Astrocyte (in vitro differentiated cells and primary cell): ENCODE results near the gene VSTM2L. TPM values are rescaled to one million over a fixed set of nuclear protein-coding genes. Genes with fewer than 3 reads are reported as not detected.

Experiments
- DNase-seq: peaks from one replicate; pipeline ENCODE4 v3.0.0-alpha.2; 2010; ENCODE audit warnings: low read depth
- FAIRE-seq: peaks from 2 replicates; lab custom pipeline; 2011; peaks lifted over from hg19 to GRCh38; lab: Jason Lieb, UNC
- H2AFZ ChIP-seq: 2 replicates; pipeline ENCODE4 v1.6.0; 2012; ENCODE audit warnings: low read depth, low read length, inconsistent platforms
- H3K27ac ChIP-seq: 2 replicates; pipeline ENCODE4 v1.5.1; 2011; ENCODE audit warnings: low read depth, low read length, inconsistent platforms
- H3K27me3 ChIP-seq: 2 replicates; pipeline ENCODE4 v1.6.0; 2011; ENCODE audit warnings: low read length, inconsistent platforms; ENCODE audit not compliant: insufficient read depth
- H3K36me3 ChIP-seq: 2 replicates; pipeline ENCODE4 v1.5.1; 2011; ENCODE audit warnings: low read length, inconsistent platforms; ENCODE audit not compliant: insufficient read depth
- H3K4me1 ChIP-seq: 2 replicates; pipeline ENCODE4 v1.5.1; 2011; ENCODE audit warnings: low read length, inconsistent platforms; ENCODE audit not compliant: insufficient read depth
- H3K4me2 ChIP-seq: 2 replicates; pipeline ENCODE4 v1.6.0; 2012; ENCODE audit warnings: low read length, inconsistent platforms
- H3K4me3 ChIP-seq: 2 replicates; pipeline ENCODE4 v1.5.1; 2011; ENCODE audit warnings: low read depth, mild to moderate bottlenecking, low read length, inconsistent platforms; ENCODE audit not compliant: insufficient read depth
- H3K79me2 ChIP-seq: 2 replicates; pipeline ENCODE4 v1.6.0; 2012; ENCODE audit warnings: mild to moderate bottlenecking, low read length, inconsistent platforms; ENCODE audit not compliant: insufficient read depth
- H3K9ac ChIP-seq: 2 replicates; pipeline ENCODE4 v1.6.0; 2012; ENCODE audit warnings: mild to moderate bottlenecking, low read length, inconsistent platforms
- H3K9me3 ChIP-seq: 2 replicates; pipeline ENCODE4 v1.5.1; 2012; ENCODE audit warnings: low read depth, mild to moderate bottlenecking, low read length, inconsistent platforms; ENCODE audit not compliant: insufficient read depth
- H4K20me1 ChIP-seq: 2 replicates; pipeline ENCODE4 v1.6.0; 2012; ENCODE audit warnings: low read length, inconsistent platforms; ENCODE audit not compliant: insufficient read depth
- H3K27ac Mint-ChIP-seq: one replicate; pipeline ENCODE4 v1.8.0; 2021; ENCODE audit warnings: mild to moderate bottlenecking, mixed read lengths; ENCODE audit not compliant: unreplicated experiment
- H3K27me3 Mint-ChIP-seq: one replicate; pipeline ENCODE4 v1.8.0; 2021; ENCODE audit warnings: low read depth, mixed read lengths; ENCODE audit not compliant: unreplicated experiment
- H3K36me3 Mint-ChIP-seq: one replicate; pipeline ENCODE4 v1.8.0; 2021; ENCODE audit warnings: low read depth, mixed read lengths; ENCODE audit not compliant: unreplicated experiment
- H3K4me1 Mint-ChIP-seq: one replicate; pipeline ENCODE4 v1.8.0; 2021; ENCODE audit warnings: low read depth, mixed read lengths; ENCODE audit not compliant: unreplicated experiment
- H3K4me3 Mint-ChIP-seq: one replicate; pipeline ENCODE4 v1.8.0; 2021; ENCODE audit warnings: mild to moderate bottlenecking, moderate library complexity, mixed read lengths; ENCODE audit not compliant: unreplicated experiment
- H3K9me3 Mint-ChIP-seq: one replicate; pipeline ENCODE4 v1.8.0; 2021; ENCODE audit warnings: mild to moderate bottlenecking, mixed read lengths; ENCODE audit not compliant: unreplicated experiment
- EZH2 ChIP-seq: IDR thresholded peaks from 2 replicates; pipeline ENCODE4 v1.6.1; 2012; ENCODE audit warnings: mild to moderate bottlenecking, low read length, inconsistent platforms; ENCODE audit not compliant: insufficient read depth
- total RNA-seq: library from RNA; stranded (reverse); gene quantifications from 2 replicates; pipeline ENCODE4 v1.2.1, GENCODE V29; 2021
- TF ChIP-seq, protein P1 (sequence below): IDR thresholded peaks from 2 replicates; pipeline ENCODE4 v1.5.1; 2011; ENCODE audit warnings: low read depth, mild to moderate bottlenecking, inconsistent platforms, low read length, moderate library complexity; ENCODE audit not compliant: insufficient read depth

VSTM2L gene
- total RNA-seq, 1 donor from 2014 or later = 18.5 TPM

- H2AFZ ChIP-seq = no peak overlapping the region
- Mint-ChIP-seq H3K27ac (no peak overlapping the region), H3K4me3 (no peak overlapping the region), H3K36me3 (no peaks in the 10 kb centered on the region), H3K9me3 (peaks cover 8% of the 10 kb centered on the region), H3K4me1 (peaks cover 2% of the 10 kb centered on the region), H3K27me3 (peaks cover 3% of the 10 kb centered on the region)
- no peaks in the 10 kb centered on the region for H4K20me1 ChIP-seq
- H3K27ac ChIP-seq = no peak overlapping the region
- H3K4me1 ChIP-seq = peaks cover 6% of the 10 kb centered on the region
- no peak for TF ChIP-seq EZH2
- TF ChIP-seq, protein P1, sequence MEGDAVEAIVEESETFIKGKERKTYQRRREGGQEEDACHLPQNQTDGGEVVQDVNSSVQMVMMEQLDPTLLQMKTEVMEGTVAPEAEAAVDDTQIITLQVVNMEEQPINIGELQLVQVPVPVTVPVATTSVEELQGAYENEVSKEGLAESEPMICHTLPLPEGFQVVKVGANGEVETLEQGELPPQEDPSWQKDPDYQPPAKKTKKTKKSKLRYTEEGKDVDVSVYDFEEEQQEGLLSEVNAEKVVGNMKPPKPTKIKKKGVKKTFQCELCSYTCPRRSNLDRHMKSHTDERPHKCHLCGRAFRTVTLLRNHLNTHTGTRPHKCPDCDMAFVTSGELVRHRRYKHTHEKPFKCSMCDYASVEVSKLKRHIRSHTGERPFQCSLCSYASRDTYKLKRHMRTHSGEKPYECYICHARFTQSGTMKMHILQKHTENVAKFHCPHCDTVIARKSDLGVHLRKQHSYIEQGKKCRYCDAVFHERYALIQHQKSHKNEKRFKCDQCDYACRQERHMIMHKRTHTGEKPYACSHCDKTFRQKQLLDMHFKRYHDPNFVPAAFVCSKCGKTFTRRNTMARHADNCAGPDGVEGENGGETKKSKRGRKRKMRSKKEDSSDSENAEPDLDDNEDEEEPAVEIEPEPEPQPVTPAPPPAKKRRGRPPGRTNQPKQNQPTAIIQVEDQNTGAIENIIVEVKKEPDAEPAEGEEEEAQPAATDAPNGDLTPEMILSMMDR = no peak
- H3K36me3 ChIP-seq = no peaks in the 10 kb centered on the region
- FAIRE-seq (no peak), DNase-seq (no peak)
- H3K27me3 ChIP-seq = no peaks in the 10 kb centered on the region
- H3K4me2 ChIP-seq = no peak overlapping the region
- H3K9me3 ChIP-seq = no peaks in the 10 kb centered on the region
- H3K79me2 ChIP-seq = no peaks in the 10 kb centered on the region
- no peak overlapping the region for H3K4me3 ChIP-seq
- no peak overlapping the region for H3K9ac ChIP-seq
Observed at GRCh38 chr20:37971561-37972127, 68.7 kb downstream of the VSTM2L start.

DNA sequence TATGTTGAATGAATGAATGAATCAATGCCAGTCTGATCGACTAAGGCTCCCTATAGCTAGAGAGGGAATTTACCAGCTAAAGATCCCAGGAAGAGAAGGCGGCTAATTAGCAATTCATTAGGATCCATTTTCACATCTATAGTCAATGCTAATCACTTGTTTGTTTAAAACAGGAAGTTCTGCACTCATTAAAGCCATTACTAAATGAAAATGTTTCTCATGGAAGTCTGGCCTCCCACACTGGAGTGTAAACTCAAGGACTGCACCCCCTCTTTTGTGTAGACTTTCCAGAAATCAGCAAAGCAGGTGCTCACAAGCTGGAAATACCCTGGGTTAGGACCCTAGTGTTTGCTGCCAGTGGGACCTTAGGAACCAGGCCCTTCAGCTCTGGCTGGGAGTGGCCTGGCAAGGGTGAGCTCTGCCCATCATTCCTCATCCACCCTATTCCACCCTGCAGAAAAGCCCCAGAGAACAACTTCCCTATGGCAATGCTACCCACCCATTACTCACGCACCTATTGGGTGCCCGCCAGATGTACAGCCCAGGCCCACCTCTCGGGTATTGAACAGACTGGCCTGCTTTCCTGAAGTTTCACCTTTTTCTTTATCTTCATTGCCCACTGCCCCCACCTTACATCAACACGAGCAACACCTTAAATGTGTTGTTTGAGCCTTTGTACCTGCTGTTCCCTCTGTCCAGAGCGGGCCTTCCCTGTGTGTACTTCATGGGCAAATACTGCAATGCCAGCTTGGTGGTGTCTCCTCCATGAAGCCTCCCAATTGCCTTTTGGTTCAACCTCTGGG is 69.5 kb downstream of the VSTM2L start:
- no peak for TF ChIP-seq EZH2
- TF ChIP-seq, protein P1 = no peak
- Histone ChIP-seq H3K9me3 (no peaks in the 10 kb centered on the region), H3K4me1 (peaks cover 6% of the 10 kb centered on the region), H4K20me1 (no peaks in the 10 kb centered on the region), H3K36me3 (no peaks in the 10 kb centered on the region), H3K4me2 (no peak overlapping the region), H3K79me2 (no peaks in the 10 kb centered on the region), H3K4me3 (no peak overlapping the region), H3K9ac (no peak overlapping the region), H3K27ac (no peak overlapping the region), H2AFZ (no peak overlapping the region), H3K27me3 (peaks cover 2% of the 10 kb centered on the region)
- DNase-seq (no peak), FAIRE-seq (no peak)
- Mint-ChIP-seq H3K4me3 (no peak overlapping the region), H3K36me3 (no peaks in the 10 kb centered on the region), H3K4me1 (peaks cover 4% of the 10 kb centered on the region), H3K9me3 (peaks cover 4% of the 10 kb centered on the region), H3K27ac (no peak overlapping the region), H3K27me3 (peaks cover 6% of the 10 kb centered on the region)
